ENCODE results near the gene PYGM. TPM values are rescaled to one million over a fixed set of nuclear protein-coding genes. Genes with fewer than 3 reads are reported as not detected.

PYGM gene
- total RNA-seq, 1 donor from 2014 or later: 2.0 TPM

DNA sequence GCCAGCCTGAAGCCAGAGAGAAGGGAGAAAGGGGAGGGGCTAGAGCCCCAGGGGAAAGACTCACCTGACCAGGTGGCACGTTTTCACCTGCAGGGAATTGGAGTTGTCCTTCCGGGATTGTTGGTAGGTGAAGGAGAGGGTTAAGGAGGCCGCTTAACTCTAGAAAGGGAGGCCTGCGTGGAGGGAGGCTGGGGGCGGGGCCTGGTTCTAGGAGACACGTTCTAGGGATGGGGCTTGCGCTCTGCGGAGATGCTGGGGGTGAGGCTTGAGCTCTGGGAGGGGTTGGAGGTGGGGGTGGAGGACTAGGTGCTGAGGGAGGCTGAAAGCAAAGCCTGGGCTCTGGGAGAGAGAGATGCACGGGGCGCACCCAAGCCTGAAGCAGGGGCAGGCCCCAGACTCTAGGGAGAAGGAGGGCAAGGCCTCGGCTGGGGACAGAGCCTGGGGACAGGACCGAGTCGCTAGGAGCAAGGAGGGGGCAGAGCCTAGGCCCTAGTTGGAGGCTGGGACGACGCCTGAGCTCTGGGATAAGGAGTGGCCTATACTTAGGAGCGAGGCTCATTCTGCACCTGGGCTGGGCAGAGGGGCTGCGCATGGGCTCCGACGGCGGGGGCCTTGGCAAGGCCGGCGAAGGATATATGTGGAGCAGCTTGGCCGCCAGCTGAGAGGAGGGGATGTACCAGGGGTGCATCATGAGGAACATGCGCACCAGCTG lies 18.2 kb downstream of the PYGM start:
- intact Hi-C loops (cut with DNase I): no loop called here
- H3K27ac ChIP-seq: no peak overlapping the region
- H3K9me3 ChIP-seq: no peaks in the 10 kb centered on the region
- peaks cover 6% of the 10 kb centered on the region for H3K36me3 ChIP-seq
- DNase-seq: no peak
- H3K4me3 ChIP-seq: peak overlapping the region; percentile 60
- TF ChIP-seq, protein P1, sequence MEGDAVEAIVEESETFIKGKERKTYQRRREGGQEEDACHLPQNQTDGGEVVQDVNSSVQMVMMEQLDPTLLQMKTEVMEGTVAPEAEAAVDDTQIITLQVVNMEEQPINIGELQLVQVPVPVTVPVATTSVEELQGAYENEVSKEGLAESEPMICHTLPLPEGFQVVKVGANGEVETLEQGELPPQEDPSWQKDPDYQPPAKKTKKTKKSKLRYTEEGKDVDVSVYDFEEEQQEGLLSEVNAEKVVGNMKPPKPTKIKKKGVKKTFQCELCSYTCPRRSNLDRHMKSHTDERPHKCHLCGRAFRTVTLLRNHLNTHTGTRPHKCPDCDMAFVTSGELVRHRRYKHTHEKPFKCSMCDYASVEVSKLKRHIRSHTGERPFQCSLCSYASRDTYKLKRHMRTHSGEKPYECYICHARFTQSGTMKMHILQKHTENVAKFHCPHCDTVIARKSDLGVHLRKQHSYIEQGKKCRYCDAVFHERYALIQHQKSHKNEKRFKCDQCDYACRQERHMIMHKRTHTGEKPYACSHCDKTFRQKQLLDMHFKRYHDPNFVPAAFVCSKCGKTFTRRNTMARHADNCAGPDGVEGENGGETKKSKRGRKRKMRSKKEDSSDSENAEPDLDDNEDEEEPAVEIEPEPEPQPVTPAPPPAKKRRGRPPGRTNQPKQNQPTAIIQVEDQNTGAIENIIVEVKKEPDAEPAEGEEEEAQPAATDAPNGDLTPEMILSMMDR (IDR thresholded peaks at IDR 0.05): no peak
- no peak for ATAC-seq
- H3K4me1 ChIP-seq: peaks cover 35% of the 10 kb centered on the region
- H3K27me3 ChIP-seq: no peaks in the 10 kb centered on the region

DNA sequence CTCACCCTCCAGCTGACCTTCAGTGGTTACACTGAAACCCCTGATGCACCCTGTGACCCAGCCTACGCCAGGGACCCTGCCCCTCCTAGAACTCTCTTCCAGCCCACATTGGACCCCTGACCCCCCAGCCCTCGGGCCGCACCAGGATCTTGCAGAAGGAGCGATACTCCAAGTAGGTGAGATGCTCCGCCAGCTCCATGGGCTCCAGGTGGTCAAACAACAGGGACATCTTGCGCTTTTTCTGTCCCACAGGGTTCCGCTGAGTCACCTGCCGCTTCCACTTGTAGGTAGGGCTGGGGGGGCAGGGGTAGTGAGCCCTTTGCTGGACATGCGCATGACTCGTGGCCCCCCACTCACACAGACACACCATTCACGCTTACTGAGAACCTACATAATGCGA lies 19.9 kb downstream of the PYGM start:
- Histone ChIP-seq H3K9me3 (no peaks in the 10 kb centered on the region), H3K27ac (no peak overlapping the region), H3K36me3 (peaks cover 6% of the 10 kb centered on the region), H3K27me3 (no peaks in the 10 kb centered on the region), H3K4me1 (peaks cover 26% of the 10 kb centered on the region), H3K4me3 (no peak overlapping the region)
- no peak for DNase-seq
- no peak for ATAC-seq
- intact Hi-C loops (cut with DNase I): no loop called here
- TF ChIP-seq, protein P1 (IDR thresholded peaks at IDR 0.05): no peak

DNA sequence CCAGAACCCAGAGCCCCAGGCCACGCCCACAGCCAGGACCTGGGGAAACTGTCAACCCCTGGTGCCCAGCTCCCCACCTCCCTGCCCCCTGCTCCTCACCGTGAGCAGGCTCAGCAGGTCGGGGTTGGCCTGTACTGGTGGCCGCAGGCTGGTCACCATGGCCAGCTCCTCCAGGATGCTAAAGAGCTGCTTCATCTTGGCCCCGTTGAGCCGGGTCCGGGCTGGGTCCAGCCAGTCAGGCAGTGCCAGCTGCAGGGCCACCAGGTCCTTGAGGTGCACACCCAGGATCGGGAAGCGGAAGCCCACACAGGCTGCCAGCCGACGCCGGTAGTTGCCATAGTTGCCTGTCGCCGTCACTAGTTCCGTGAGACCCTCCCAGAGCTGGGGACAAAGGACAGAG lies 23.1 kb downstream of the PYGM start:
- peaks cover under 1% of the 10 kb centered on the region for H3K4me1 ChIP-seq
- H3K4me3 ChIP-seq: no peak overlapping the region
- peaks cover 6% of the 10 kb centered on the region for H3K36me3 ChIP-seq
- intact Hi-C loops (cut with DNase I): no loop called here
- no peak for DNase-seq
- ATAC-seq: no peak
- no peaks in the 10 kb centered on the region for H3K9me3 ChIP-seq
- H3K27me3 ChIP-seq: no peaks in the 10 kb centered on the region
- TF ChIP-seq, protein P1 (IDR thresholded peaks at IDR 0.05): no peak
- no peak overlapping the region for H3K27ac ChIP-seq

DNA sequence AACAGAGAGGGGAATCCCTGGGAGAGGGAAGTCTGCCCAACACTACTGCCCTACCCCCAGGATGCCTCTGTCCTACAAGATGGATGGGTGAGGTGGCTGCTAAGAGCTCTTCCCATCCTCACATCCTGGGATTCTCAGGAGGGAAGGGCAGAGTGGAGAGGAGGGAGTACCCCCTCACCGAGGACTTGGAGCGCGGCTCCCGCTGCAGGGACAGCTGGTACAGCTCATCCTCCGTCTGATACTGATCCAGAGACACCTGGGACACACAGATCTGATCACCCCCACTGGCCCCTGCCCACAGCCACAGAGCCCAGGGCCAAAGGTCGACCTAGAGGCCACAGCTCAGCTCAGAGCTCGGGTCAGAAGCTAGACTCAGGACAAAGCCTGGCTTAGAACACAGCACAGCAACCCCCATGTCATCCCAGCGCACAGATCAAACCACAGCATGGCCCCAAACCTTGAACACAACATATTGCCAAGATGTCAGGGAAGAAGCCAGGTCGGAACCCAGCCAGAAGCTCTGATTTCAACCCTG lies 24.0 kb downstream of the PYGM start:
- H3K27ac ChIP-seq: no peak overlapping the region
- no peaks in the 10 kb centered on the region for H3K27me3 ChIP-seq
- no peak for DNase-seq
- no peaks in the 10 kb centered on the region for H3K9me3 ChIP-seq
- TF ChIP-seq, protein P1 (IDR thresholded peaks at IDR 0.05): no peak
- no peak overlapping the region for H3K4me3 ChIP-seq
- ATAC-seq: no peak
- H3K36me3 ChIP-seq: peaks cover 6% of the 10 kb centered on the region
- intact Hi-C loops (cut with DNase I): no loop called here
- H3K4me1 ChIP-seq: no peaks in the 10 kb centered on the region

DNA sequence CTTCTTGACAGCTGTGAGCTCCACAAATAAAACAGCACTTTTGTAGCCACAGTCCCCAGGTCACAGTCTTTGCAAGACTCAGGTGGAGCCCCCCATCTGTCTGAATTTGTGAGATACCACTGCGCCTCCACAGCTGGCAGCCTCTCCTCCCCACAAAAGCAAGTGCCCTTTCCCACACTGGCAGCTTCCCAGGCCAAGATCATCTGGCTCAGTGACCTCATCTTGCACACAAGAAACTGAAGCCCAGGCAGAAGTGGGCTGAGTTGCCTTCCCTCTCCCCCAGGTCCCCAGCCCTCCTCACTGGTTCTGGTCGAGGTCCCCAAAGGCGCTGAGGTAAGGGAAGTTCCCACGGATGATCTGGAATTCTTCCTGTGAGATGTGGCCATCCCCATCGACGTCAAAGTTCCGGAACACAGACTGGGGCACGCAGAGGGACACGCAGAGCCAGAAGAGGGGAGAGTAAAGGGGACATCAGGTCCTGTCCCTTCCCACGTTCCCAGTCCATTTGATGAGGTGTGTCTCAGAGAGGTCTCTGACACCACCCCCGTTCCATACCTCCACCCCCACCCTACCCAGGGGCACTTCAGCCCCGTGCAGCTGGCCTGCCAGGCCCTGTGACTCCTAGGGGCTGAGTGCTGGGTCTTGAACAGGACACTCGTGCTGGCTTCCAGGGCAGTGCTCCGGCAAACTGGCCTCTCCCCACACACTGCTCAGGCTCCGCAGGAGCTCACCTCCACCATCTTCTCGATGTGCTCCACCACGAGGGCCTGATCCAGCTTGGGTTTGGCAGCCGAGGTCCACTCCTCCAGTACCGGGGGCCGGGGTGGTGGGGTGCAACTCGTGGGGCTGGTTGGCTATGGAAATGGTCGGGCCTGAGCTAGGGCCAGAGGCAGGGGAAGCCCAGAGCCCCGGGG lies 24.7 kb downstream of the PYGM start:
- Histone ChIP-seq H3K9me3 (no peaks in the 10 kb centered on the region), H3K4me3 (no peak overlapping the region), H3K36me3 (peaks cover 6% of the 10 kb centered on the region), H3K27ac (no peak overlapping the region), H3K4me1 (no peaks in the 10 kb centered on the region), H3K27me3 (no peaks in the 10 kb centered on the region)
- intact Hi-C loops (cut with DNase I): no loop called here
- TF ChIP-seq, protein P1 (IDR thresholded peaks at IDR 0.05): no peak
- ATAC-seq (peak; percentile 18), DNase-seq (no peak)

Measured in upper lobe of right lung (tissue), 1 donor.